CD1c-positive myeloid dendritic cell (primary cell): ENCODE data around the gene CDC37L1.

Source experiments
- DNase-seq: peaks from one replicate; pipeline ENCODE4 v3.0.0-alpha.2; 2016; ENCODE audit errors: extremely low spot score

Gene CDC37L1

DNA sequence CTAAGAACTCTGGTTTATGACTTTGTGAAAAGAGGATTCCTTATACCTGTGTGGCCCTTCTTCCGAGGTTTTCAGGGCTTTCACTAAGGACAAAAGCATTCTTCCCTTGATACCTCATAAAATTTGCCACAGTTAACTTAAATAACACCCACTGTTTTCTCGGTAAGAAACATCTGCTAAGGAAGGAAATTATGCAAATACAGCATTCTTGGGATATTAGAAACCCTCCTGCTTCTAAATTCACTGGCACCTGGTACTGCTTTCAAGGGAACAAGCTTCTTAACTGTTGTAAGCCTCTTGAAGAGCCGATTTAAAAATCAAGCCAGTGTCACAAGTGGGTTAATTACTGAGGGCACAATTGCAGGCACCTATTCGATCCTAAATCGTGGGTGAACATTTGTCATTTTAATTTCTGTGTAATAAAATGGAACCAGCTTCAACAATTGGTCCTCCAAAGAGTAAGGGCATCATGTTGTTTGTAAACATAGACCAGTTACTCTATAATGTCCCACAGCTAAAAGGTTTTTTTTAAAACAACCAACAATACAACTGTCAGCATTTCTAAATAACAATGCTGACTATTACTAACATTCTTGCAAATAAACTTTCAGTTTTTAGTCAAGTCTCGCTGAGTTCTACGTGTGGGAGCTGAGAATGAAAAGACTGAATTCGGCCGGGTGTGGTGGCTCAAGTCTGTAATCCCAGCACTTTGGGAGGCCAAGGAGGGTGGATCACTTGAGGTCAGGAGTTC lies 35.1 kb downstream of the CDC37L1 start:
- DNase-seq, result no peak

DNA sequence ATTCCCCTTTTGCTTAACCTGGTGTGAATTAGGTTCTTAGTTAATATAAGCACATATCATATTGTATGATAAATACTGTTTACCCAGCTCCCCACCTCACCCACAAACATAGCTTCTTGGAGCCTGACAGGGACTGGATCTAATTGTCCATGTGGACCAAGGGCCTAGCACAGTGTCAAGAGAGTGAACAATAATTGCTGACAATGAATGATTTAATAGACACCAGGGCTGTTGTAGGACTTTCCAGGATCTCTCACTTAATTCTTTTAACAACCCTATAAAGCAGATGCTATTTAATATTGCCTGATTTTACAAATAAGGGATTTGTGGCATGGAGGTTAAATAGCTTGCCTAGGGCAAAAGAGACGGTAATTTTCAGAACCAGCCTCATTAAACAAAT lies 36.8 kb downstream of the CDC37L1 start:
- DNase-seq, result no peak

DNA sequence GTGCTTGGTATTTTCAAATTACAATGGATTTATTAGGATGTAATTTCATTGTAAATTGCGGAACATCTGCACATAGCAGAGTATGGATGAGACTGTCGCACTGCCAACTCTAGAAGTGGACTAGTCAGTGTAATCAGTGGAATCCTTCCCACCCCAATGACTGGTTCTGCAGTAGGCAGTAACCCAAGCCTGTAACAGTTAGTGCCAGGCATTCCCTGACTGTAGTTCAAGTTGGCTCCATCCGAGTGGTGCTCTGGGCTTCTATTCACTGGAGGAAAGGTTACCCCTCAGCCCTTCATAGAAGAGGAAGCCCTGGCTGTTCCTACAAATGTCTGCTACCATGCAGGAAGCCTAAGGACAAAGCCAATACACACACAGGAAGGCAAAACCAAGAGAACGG lies 38.4 kb downstream of the CDC37L1 start:
- no peak for DNase-seq

DNA sequence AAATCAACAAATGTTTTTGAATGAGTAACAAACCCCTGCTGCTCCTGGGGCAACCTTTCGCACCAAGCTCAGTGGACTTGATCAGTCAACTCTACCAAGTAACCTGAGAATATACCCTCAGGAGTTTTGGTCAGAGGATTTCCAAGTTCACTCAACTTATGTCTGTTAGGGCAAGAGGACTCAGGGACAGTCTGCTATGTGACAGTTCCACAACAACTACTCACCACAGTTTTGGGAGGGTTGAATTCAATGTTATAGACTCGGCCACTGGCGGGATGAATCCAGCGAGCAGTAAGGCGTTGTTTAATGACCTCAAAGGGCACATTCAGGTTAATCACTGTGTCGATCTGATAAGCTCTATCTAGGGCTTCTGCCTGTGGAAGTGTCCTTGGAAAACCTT lies 39.5 kb downstream of the CDC37L1 start:
- no peak for DNase-seq

DNA sequence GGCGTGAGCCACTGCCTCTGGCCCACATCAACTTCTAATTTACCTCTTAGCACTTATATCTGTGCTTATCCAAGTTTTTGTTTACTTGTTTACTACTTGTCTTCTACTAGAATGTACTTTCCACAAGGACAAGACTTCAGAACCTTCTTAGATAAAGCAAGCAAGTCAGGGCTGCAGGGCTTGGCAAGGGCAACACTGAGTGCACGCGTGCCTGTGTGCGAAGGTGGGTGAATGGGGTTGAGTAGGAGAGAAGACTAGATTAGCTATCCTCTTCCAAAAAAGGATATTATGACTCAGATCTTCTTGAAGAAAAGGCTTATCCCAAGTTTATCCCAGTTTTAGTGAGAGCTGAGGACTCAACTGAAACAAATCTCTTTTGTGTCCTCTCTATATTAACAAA lies 42.4 kb downstream of the CDC37L1 start:
- no peak for DNase-seq

DNA sequence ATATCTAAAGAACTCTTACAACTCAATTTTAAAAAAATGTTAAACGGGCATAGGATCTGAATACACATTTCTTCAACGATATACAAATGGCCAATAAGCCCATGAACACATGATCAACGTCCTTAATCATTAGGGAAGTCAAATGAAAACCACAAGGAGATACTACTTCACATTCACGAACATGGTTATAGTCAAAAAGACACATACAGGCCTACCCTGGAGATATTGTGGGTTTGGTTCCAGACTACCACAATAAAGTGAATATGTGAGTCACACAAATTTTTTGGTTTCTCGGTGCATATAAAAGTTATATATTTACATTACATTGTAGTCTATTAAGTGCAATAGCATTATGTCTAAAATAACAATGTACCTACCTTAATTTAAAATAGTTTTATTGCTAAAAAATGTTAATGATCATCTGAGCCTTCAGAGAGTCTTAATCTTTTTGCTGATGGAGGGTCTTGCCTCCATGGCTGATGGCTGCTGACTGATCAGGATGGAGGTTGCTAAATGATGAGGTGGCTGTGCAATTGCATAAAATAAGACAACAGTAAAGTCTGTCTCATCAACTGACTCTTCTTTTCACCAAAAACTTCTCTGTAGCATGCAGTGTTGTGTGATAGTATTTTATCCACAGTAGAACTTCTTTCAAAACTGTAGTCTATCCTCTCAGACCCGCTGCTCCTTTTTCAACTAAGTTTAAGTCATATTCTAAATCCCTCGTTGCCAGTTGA lies 46.5 kb downstream of the CDC37L1 start:
- no peak for DNase-seq

DNA sequence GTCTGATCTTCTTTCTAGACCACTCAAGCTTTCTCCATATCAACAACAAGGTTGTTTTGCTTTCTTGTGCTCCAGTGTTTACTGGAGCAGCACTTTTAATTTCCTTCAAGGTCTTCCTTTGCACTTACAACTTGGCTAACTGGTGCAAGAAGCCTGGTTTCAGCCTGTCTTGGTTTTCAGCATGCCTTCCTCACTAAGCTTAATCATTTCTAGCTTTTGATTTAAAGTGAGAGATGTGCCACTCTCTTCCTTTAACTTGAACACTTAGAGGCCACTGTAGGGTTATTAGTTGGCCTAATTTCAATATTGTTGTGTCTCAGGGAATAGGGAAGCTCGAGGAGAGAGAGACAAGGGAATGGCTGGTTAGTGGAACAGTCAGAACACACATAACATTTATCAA lies 48.2 kb downstream of the CDC37L1 start:
- DNase-seq, result no peak

DNA sequence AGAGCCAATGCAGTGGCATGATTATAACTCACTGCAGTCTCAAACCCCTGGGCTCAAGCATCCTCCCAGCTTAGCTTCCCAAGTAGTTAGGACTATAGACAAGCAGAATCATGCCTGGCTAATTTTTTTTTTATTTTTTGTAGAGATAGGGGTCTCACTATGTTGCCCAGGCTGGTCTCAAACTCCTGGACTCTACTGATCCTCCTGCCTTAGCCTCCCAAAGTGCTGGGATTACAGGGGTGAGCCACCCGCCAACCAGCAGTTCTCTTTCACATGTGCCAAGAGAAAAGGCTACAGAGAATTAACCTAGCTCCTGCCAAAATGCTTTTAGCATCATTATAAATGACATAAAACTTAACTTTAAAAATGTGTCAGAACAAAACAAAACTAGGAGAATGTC lies 53.5 kb downstream of the CDC37L1 start:
- DNase-seq, result no peak

DNA sequence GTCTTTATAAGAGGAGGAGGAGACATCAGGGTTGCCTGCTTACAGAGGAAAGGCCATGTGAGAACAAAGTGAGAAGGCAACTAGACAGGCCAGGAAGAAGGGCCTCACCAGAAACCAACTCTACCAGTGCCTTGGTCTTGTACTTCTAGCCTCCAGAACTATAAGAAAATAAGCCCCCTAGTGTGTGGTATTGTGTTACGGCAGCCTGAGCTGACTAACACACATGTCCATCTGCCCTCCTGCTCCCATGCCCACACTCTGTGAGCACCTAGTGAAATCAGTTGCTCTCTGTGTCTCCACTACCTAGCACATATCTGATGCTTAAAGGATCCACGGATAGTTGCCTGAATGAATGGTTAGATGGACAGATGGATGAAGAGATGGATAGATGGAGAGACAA lies 54.8 kb downstream of the CDC37L1 start:
- DNase-seq, result no peak

DNA sequence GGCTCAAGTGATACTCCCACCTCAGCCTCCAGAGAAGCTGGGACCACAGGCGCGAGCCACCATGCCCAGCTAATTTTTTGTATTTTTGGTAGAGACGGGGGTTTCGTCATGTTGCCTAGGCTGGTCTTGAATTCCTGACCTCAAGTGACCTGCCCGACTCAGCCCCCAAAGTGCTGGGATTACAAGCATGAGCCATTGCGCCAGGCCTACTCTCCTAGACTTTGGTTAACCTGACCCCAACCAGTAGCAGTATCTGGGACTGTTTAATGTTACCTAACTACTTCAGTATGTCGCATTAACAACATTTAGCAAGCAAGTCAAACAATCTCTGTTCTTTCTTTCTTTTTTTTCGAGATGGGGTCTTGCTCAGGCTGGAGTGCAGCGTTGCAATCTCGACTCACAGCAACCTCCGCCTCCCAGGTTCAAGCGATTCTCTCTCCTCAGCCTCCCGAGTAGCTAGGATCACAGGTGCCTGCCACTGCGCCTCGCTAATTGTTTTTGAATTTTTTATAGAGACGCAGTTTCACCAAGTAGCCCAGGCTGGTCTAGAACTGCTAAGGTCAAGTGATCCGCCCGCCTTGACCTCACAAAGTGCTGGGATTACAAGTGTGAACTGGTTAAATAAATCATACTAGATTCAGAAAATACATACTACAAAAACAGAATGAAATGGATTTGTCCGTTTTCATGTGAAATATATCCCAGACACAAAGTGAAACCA lies 59.7 kb downstream of the CDC37L1 start:
- DNase-seq, result no peak

DNA sequence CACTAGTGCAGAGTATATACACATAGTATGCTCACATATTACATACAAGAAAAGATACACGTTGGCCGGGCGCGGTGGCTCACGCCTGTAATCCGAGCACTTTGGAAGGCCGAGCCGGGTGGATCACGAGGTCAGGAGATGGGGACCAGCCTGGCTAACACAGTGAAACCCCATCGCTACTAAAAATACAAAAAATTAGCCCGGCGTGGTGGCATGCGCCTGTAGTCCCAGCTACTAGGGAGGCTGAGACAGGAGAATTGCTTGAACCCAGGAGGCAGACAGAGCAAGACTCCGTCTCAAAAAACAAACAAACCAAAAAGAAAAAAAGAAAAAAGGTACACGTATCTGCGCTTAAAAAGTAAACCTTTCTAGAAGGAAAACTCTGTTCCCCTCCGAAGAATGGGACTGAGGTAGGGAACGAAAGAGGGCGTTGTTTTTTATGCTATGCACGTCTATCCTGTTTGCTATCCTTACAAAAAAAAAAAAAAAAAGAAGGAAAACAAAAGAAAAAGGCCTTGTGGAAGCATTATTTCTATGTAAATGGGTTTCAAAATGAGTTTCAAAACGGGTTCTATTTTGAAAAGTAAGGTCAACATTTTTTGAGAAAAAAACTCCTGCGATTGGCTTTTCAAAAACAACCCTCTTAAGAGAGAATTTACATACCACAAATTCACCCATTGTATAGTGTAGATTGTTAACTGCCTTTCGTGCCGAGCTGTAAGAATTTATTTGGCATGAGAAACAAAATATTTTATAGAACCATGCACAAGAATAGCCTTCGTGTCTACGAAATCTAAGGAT lies 60.4 kb downstream of the CDC37L1 start:
- DNase-seq, result no peak

DNA sequence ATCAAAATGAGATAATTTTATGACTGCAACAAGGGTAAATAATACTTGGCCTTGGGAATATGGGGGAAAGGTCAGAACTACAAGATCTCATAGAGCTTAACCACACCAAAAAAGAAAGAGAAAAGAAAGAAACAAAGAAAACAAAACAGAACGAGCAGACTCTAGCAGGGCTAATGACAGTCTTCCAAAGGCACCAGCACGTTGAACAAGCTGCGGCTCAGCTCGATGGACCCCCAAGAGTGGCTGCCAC lies 60.9 kb downstream of the CDC37L1 start:
- DNase-seq, result no peak

DNA sequence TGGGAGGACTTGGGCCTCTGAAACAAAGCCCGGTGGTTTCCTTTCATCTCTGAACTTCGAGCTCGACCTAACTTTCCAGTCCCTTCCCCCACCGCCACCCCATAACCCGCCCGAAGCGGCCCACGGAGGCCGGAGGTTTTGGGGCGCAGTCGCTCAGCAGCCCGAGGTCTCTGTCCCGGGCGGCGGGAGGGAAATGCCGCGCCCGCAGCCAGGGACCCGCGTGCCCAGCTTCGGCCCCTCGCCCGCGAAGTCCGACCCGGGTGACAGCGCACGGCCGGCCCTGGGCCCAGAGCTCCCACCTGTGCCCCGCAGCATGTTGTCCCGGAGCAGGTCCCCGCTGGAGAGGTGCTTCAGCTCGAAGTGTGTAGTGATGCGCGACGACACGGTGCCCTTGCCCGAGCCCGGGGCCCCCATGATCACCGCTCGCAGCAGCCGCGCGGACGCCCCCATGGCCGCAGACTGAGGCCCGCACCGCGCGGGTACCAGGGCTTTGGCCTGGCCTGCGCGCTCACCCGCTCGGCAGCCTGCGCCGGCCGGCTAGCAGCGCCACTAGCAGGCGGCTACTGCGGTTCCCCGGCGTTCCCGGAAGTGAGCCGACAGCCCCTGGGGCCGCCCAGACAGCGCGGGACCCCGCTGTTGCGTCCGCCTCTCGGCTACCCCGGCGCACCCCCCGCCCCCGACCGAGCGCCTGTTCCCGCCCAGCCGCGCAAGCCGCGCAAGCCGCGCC lies 61.4 kb downstream of the CDC37L1 start, which contains the start of gene AK3:
TSS of gene AK3 (minus strand) at position 565 of the 727 bp plus-strand sequence. CDS start at position 450, 115 bp downstream.
- peak; percentile 87 for DNase-seq

DNA sequence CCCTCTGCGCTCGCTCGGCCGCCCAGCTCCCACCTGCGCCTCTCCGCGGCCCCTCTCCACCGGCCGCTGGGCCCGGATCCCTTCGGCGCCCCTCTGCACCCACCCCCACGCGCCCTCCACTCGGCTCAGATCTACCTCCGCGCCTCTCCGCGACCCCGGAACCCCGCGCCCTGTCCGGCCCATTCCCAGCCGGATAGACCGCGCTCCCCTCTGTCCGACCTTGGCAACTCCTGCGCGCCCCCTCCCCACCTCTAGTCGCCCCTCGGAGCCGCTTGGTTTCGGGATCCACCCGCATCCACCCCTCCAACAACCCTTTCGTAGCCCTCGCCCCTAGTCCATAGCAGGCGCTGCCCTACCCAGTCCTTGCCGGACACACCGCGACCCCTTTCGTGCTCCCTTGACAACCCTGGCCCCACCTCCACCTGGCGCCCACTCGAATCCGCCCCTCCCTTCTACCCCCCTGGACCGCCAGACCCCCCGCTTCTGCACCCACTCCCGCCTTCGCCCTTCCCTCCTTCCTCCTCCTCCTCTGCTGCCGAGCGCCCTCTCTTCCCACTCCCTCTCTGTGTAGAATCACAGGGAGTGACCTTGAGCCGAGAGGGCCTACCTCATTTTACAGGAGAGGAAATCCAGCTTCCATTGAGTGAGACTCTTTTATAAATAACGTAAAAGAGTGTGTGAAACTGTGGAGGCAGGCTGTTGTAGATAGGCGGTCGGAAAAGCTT lies 62.2 kb downstream of the CDC37L1 start:
- DNase-seq, result no peak

DNA sequence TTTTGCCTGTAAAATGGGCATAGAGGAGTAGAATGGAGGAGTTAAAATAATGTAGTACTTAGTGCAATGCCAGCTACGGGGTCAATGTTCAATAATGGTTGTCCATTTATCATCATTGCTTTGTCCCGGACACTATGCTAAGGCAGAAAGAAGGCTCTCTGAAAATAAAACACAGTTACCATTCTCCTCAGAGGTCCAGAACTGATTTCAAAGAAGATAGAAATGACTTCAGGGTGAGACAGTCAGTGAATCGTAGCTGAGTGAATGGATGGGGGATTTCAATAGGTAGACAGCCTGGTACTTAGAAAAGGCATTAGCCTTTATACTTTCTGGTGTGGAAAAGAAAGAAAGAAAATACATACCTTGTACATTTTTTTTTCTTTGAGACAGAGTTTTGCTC lies 62.9 kb downstream of the CDC37L1 start:
- no peak for DNase-seq

DNA sequence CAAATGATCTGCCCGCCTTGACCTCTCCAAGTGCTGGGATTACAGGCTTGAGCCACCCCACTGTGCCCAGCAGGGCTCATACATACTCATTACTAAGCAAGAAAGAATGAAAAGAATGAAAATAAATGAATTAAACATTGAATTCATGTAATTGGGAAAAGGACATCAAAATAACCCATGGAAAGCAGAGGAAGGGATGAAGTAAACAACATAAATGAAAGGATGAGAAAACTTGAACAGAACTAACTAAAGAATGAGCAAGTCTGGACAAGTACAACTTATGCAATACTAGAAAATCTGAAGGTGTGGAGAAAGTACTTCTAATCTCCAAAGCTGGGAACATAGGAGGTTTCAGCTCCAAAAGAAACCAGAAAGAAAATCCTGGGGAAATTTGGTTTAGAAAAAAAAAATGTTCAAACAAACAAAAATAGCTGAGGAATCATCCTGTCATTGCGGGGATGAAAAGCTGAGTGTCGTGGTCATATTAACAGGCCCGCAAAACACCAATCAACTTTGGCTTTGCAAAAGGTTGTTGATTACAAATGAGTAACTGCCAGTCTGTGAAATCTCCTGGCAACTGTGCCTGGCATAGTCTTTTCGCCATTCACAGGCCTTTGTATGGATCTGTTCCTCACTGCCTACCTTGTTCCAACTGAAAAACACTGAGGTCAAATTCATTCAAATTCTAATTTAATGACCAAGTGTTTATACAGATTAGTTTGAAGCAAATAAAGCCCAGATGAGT lies 63.9 kb downstream of the CDC37L1 start:
- DNase-seq, result no peak

DNA sequence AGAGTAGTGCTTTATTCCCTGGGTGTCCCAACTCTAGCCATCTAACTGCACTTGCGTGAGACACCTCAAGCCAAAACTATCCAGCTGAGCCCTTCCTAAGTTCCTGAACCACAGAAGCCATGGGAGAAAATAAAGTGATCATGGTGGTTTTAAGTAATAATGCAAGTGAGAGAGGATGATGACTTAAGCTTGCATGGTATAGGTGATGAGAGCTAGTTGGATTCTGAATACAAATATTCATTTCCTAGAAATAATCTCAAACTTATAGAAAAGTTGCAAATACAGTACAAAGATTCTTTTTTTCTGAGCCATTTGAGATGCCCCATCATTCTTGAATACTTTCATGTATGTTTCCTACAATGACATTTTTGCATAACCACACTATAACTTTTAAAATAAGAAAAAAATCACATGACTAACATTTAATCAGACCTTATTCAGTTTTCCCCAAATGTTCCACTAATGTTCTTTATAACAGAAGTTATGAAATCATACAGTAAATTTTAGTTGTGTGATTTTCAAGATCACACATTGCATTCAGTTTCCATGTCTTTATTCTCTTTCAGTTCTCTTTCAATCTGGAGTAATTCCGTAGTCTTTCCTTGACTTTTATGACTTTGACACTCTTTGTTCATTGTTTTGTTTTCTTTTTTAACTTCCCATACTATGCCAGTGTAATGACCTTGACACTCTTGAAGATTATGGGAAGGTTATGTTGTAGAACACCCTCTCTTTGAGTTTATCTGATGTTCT lies 67.1 kb downstream of the CDC37L1 start:
- no peak for DNase-seq

DNA sequence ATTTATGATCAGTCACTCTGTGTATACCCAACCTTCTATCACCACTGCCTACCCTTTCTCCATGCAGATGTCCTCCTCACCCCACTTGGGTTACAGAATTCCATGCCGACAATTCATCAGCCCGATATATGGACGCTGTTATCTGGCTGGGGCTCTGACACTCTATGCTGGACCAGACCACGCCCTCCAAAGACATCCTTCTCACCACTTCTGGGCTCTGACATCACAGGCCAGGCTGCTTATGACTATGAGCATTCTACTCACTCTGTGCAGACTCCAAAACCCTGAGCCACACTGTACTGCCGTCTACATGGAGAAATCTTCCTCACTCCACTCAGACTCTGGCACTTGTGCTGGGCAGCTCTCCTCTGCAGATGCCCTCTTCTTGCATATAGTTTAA lies 69.2 kb downstream of the CDC37L1 start:
- no peak for DNase-seq

DNA sequence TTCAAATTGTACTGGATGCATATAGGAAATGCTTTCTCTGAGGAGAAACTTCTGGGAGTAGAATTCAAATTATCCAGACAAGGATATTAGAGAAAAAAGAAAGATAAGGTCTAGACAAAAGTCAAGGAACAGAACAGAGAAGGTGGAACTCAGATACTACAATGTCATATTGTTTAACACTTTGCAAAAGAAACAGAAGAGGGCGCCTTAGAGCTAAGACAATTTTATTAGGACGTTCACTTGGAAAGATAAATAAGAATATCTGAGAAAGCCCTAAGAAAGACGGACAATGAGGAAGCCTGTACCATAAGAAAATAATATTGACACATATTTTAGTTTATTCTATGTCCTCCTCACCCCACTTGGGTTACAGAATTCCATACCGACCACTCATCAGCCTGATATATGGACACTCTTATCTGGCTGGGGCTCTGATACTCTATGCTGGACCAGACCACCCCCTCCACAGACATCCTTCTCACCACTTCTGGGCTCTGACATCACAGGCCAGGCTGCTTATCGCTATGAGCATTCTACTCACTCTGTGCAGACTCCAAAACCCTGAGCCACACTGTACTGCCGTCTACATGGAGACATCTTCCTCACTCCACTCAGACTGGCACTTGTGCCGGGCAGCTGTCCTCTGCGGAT lies 70.8 kb downstream of the CDC37L1 start:
- peak; percentile 64 for DNase-seq
